SKM-1 (cell line): Measurements from ENCODE around the gene PPP1R14B.
A peak's percentile ranks its signal among the peaks of the same experiment; 100 is the strongest.

ENCODE experiments used
- DNase-seq: peaks from one replicate; lab custom pipeline; 2025; ENCODE audit not compliant: unreplicated experiment; lab: John Stamatoyannopoulos, UW

PPP1R14B gene

GRCh38 chr11:64246871-64247728 lies at the start of gene PPP1R14B:
PPP1R14B (minus strand) TSS chr11:64246943; CDS start chr11:64246673, 270 bp downstream.
- peak; percentile 59 for DNase-seq

- DNase-seq, result no peak
These were observed 49.5 kb upstream of the PPP1R14B start for GRCh38 chr11:64296236-64296635.

- DNase-seq, result no peak
These were observed 49.0 kb upstream of the PPP1R14B start for GRCh38 chr11:64295760-64296159.

GRCh38 chr11:64294774-64295173 lies 48.0 kb upstream of the PPP1R14B start:
- no peak for DNase-seq

- DNase-seq, result no peak
These were observed 45.9 kb upstream of the PPP1R14B start for GRCh38 chr11:64292460-64293254.

- DNase-seq, result no peak
These were observed 45.2 kb upstream of the PPP1R14B start for GRCh38 chr11:64291752-64292459.

GRCh38 chr11:64291262-64291751 lies 44.6 kb upstream of the PPP1R14B start, which contains the start of gene KCNK4:
KCNK4 (plus strand) TSS chr11:64291302; CDS start chr11:64293019, 1,717 bp downstream.
- DNase-seq, result no peak

- DNase-seq, result no peak
These were observed 43.9 kb upstream of the PPP1R14B start for GRCh38 chr11:64290352-64291261.

- DNase-seq, result no peak
These were observed 42.3 kb upstream of the PPP1R14B start for GRCh38 chr11:64289002-64289564.

- no peak for DNase-seq
These were observed 41.6 kb upstream of the PPP1R14B start for GRCh38 chr11:64288353-64288750.

- no peak for DNase-seq
These were observed 41.1 kb upstream of the PPP1R14B start for GRCh38 chr11:64287676-64288352.

GRCh38 chr11:64286801-64287159 lies 40.0 kb upstream of the PPP1R14B start:
- no peak for DNase-seq

- no peak for DNase-seq
These were observed 39.4 kb upstream of the PPP1R14B start for GRCh38 chr11:64285885-64286800.

- DNase-seq, result peak; percentile 42
These were observed 38.5 kb upstream of the PPP1R14B start, which contains the start of gene GPR137 for GRCh38 chr11:64284962-64285884. GPR137 (plus strand) TSS chr11:64285848; CDS start chr11:64286525, 677 bp downstream.

GRCh38 chr11:64284048-64284961 lies 37.6 kb upstream of the PPP1R14B start, which contains the start of gene BAD:
BAD (minus strand) TSS chr11:64284665; CDS start chr11:64284368, 297 bp downstream.
- DNase-seq, result peak; percentile 87

- no peak for DNase-seq
These were observed 36.3 kb upstream of the PPP1R14B start for GRCh38 chr11:64283092-64283491.
